RCC 7860 (cell line): ENCODE data around the gene PRDM16.

Experiments
- DNase-seq: peaks from one replicate; pipeline ENCODE4 v3.0.0-alpha.2; 2015; ENCODE audit warnings: low spot score
- FAIRE-seq: peaks from 2 replicates; lab custom pipeline; 2012; peaks lifted over from hg19 to GRCh38; lab: Jason Lieb, UNC

PRDM16 gene

GRCh38 chr1:3289502-3289901, 220.5 kb downstream of the PRDM16 start:
- DNase-seq, result no peak
- FAIRE-seq, result no peak

- FAIRE-seq, result no peak
- no peak for DNase-seq
Measured at GRCh38 chr1:3290438-3290837, 221.4 kb downstream of the PRDM16 start.

GRCh38 chr1:3290915-3291314, 221.9 kb downstream of the PRDM16 start:
- no peak for FAIRE-seq

GRCh38 chr1:3292051-3292722, 223.2 kb downstream of the PRDM16 start:
- no peak for FAIRE-seq
- no peak for DNase-seq

More at GRCh38 chr1:3290915-3291314, 221.9 kb downstream of the PRDM16 start:
- no peak for DNase-seq

GRCh38 chr1:3292868-3293562, 224.0 kb downstream of the PRDM16 start:
- DNase-seq (no peak), FAIRE-seq (no peak)

GRCh38 chr1:3293563-3294080, 224.6 kb downstream of the PRDM16 start:
- FAIRE-seq, result no peak
- no peak for DNase-seq

GRCh38 chr1:3294450-3294849, 225.4 kb downstream of the PRDM16 start:
- DNase-seq (no peak), FAIRE-seq (no peak)

GRCh38 chr1:3295846-3296245, 226.8 kb downstream of the PRDM16 start:
- DNase-seq, result no peak
- no peak for FAIRE-seq

- DNase-seq (no peak), FAIRE-seq (no peak)
Measured at GRCh38 chr1:3296326-3296725, 227.3 kb downstream of the PRDM16 start.

GRCh38 chr1:3296826-3297225, 227.8 kb downstream of the PRDM16 start:
- DNase-seq (no peak), FAIRE-seq (no peak)

- DNase-seq (no peak), FAIRE-seq (no peak)
Measured at GRCh38 chr1:3297756-3298155, 228.8 kb downstream of the PRDM16 start.

- DNase-seq, result no peak
- FAIRE-seq, result no peak
Measured at GRCh38 chr1:3298197-3298596, 229.2 kb downstream of the PRDM16 start.

- no peak for FAIRE-seq
- DNase-seq, result no peak
Measured at GRCh38 chr1:3304246-3304645, 235.2 kb downstream of the PRDM16 start.

- no peak for DNase-seq
- no peak for FAIRE-seq
Measured at GRCh38 chr1:3304692-3305091, 235.7 kb downstream of the PRDM16 start.

- DNase-seq (no peak), FAIRE-seq (no peak)
Measured at GRCh38 chr1:3305156-3305555, 236.2 kb downstream of the PRDM16 start.

GRCh38 chr1:3306583-3307291, 237.7 kb downstream of the PRDM16 start:
- FAIRE-seq, result peak; percentile 94
- peak; percentile 93 for DNase-seq

GRCh38 chr1:3307359-3307758, 238.4 kb downstream of the PRDM16 start:
- FAIRE-seq (no peak), DNase-seq (peak; percentile 77)

- FAIRE-seq (no peak), DNase-seq (no peak)
Measured at GRCh38 chr1:3308053-3308452, 239.1 kb downstream of the PRDM16 start.

GRCh38 chr1:3310718-3311400, 241.9 kb downstream of the PRDM16 start:
- FAIRE-seq, result no peak
- no peak for DNase-seq

GRCh38 chr1:3311711-3312110, 242.7 kb downstream of the PRDM16 start:
- FAIRE-seq, result no peak
- DNase-seq, result no peak

- DNase-seq (no peak), FAIRE-seq (no peak)
Measured at GRCh38 chr1:3312310-3312897, 243.4 kb downstream of the PRDM16 start.
